PC-3 (cell line): Measurements from ENCODE around the gene TMEM163. TPM values are rescaled to one million over a fixed set of nuclear protein-coding genes. Genes with fewer than 3 reads are reported as not detected.

Source experiments
- ATAC-seq: fragments of 200-7000 bp; cut with Tn5 transposase; 2 replicates; pipeline ENCODE4 v1.9.1; 2020; ENCODE audit warnings: mild to moderate bottlenecking, moderate library complexity
- BruUV-seq: library from RNA; stranded (reverse); fragments of 400-500 nt; replicated peaks from 2 replicates; lab custom pipeline; 2021; lab: Mats Ljungman, UMichigan
- CTCF ChIA-PET: fragments of 300-600 bp; sonication (Branson Sonifier 250); formaldehyde crosslinking; loops from one replicate; lab custom pipeline; 2022; ENCODE audit warnings: antibody characterized with exemption; lab: Charles Lee
- POLR2A ChIA-PET: fragments of 300-600 bp; sonication (Branson Sonifier 250); formaldehyde crosslinking; loops from one replicate; lab custom pipeline; 2022; ENCODE audit warnings: antibody characterized with exemption; ENCODE audit not compliant: unreplicated experiment; lab: Charles Lee
- DNase-seq: peaks from one replicate; pipeline ENCODE4 v3.0.0-alpha.2; 2015
- H2AFZ ChIP-seq: fragments of 300-600 bp; sonication (generic); 2 replicates; pipeline ENCODE4 v1.6.0; 2016; ENCODE audit warnings: antibody characterized with exemption, low read length
- H3F3A ChIP-seq: fragments of 300-600 bp; sonication (generic); one replicate; pipeline ENCODE4 v1.6.0; 2017; ENCODE audit warnings: antibody characterized with exemption, low read length, control low read depth, mild to moderate bottlenecking; ENCODE audit not compliant: unreplicated experiment
- H3K27ac ChIP-seq: fragments of 300-600 bp; sonication (generic); 2 replicates; pipeline ENCODE4 v1.5.1; 2016; ENCODE audit warnings: mild to moderate bottlenecking, low read length
- H3K27me3 ChIP-seq: fragments of 300-600 bp; sonication (generic); 2 replicates; pipeline ENCODE4 v1.6.1; 2016; ENCODE audit warnings: low read length, mixed read lengths
- H3K36me3 ChIP-seq: fragments of 300-600 bp; sonication (generic); 2 replicates; pipeline ENCODE4 v1.6.1; 2016; ENCODE audit warnings: low read depth, mixed run types, low read length, mixed read lengths
- H3K4me1 ChIP-seq: fragments of 300-600 bp; sonication (generic); 2 replicates; pipeline ENCODE4 v1.5.1; 2016; ENCODE audit warnings: low read length; ENCODE audit not compliant: insufficient read depth
- H3K4me2 ChIP-seq: fragments of 300-600 bp; sonication (generic); 2 replicates; pipeline ENCODE4 v1.6.0; 2016; ENCODE audit warnings: low read length
- H3K4me3 ChIP-seq: fragments of 300-600 bp; sonication (generic); 2 replicates; pipeline ENCODE4 v1.5.1; 2016; ENCODE audit warnings: mild to moderate bottlenecking, low read length, mixed read lengths
- H3K79me2 ChIP-seq: fragments of 300-600 bp; sonication (generic); 2 replicates; pipeline ENCODE4 v1.6.1; 2017; ENCODE audit warnings: low read length, mixed read lengths
- H3K9ac ChIP-seq: fragments of 300-600 bp; sonication (generic); 2 replicates; pipeline ENCODE4 v1.6.0; 2016; ENCODE audit warnings: mild to moderate bottlenecking, low read length
- H3K9me2 ChIP-seq: fragments of 300-600 bp; sonication (generic); replicated peaks from 2 replicates; pipeline ENCODE4 v1.6.1; 2016; ENCODE audit warnings: mixed run types, low read length, mixed read lengths
- H3K9me3 ChIP-seq: fragments of 300-600 bp; sonication (generic); 2 replicates; pipeline ENCODE4 v1.6.1; 2016; ENCODE audit warnings: low read length, mixed read lengths
- H4K20me1 ChIP-seq: fragments of 300-600 bp; sonication (generic); 2 replicates; pipeline ENCODE4 v1.6.1; 2016; ENCODE audit warnings: low read length, mixed read lengths
- EZH2 ChIP-seq: fragments of 300-600 bp; sonication (generic); IDR thresholded peaks from one replicate; pipeline ENCODE4 v1.6.1; 2017; ENCODE audit warnings: antibody characterized with exemption, mild to moderate bottlenecking, low read length; ENCODE audit not compliant: unreplicated experiment
- EZH2phosphoT487 ChIP-seq: fragments of 300-600 bp; sonication (generic); IDR thresholded peaks from 2 replicates; pipeline ENCODE4 v1.6.1; 2018; ENCODE audit warnings: mild to moderate bottlenecking, antibody characterized with exemption, low read length, borderline replicate concordance
- intact Hi-C: fragments of 100-400 bp; cut with micrococcal nuclease; formaldehyde crosslinking; loops from 2 replicates; pipeline ENCODE4 v1.9.0; 2023
- total RNA-seq: library from RNA; depleted of rRNA; stranded (reverse); fragments of >200 nt; gene quantifications from 2 replicates; pipeline ENCODE4 v1.2.3, GENCODE V29; 2014
- TF ChIP-seq, protein P1 (sequence below): fragments of 300-600 bp; sonication (generic); conservative IDR thresholded peaks from 2 replicates; pipeline ENCODE4 v1.5.1; 2017; ENCODE audit warnings: antibody characterized with exemption, low read depth, mild to moderate bottlenecking, low read length

TMEM163 gene
- total RNA-seq, 1 experiment from 2014 or later, result 0.47 TPM

DNA sequence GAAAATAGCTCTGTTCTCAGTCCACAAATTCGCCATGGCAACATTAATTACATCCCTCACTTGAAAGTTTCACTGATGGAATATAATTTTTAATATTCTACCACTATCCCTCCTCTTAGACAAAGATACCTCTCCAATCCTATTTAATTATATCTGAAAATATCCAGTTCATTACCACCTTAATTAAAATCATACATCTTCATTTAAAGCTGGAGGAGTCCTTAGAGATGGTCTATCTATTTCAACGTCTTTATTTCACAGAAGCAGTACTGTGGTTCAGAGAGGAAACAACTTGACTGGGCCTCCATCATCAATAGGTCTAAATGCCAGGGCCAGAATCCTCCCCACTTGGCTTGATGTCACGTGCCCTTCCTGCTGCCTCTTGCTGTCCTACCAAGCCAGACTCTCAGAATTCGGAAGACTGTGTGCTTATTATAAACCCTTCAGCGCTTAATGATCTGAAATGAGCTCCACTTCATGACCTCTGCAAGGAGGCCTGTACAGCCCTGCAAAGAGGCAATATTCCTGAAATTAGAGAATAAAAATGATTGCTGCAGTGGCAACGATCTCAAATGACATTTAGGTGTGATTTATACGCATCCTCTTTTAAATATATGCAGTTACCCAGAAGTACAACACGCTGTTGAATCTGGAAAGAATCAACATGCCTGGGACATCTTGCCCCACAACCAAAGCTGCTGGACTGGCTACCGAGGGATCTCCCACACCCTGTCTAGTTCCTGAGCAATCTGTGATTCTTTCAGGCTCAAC lies 146.3 kb downstream of the TMEM163 start:
- no peak overlapping the region for H3K9ac ChIP-seq
- no peaks in the 10 kb centered on the region for H3K36me3 ChIP-seq
- BruUV-seq, result no TSS peak
- no peak overlapping the region for H3K4me3 ChIP-seq
- DNase-seq (no peak), ATAC-seq (no peak)
- TF ChIP-seq EZH2 (no peak), EZH2phosphoT487 (no peak)
- TF ChIP-seq, protein P1, sequence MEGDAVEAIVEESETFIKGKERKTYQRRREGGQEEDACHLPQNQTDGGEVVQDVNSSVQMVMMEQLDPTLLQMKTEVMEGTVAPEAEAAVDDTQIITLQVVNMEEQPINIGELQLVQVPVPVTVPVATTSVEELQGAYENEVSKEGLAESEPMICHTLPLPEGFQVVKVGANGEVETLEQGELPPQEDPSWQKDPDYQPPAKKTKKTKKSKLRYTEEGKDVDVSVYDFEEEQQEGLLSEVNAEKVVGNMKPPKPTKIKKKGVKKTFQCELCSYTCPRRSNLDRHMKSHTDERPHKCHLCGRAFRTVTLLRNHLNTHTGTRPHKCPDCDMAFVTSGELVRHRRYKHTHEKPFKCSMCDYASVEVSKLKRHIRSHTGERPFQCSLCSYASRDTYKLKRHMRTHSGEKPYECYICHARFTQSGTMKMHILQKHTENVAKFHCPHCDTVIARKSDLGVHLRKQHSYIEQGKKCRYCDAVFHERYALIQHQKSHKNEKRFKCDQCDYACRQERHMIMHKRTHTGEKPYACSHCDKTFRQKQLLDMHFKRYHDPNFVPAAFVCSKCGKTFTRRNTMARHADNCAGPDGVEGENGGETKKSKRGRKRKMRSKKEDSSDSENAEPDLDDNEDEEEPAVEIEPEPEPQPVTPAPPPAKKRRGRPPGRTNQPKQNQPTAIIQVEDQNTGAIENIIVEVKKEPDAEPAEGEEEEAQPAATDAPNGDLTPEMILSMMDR, result no peak
- no peak overlapping the region for H3K4me2 ChIP-seq
- intact Hi-C loops, result loop anchor here (10.0 kb wide), 1 partner anchor 322 kb away; no protein-coding TSS in a partner anchor
- H3K9me2 ChIP-seq, result no peaks in the 10 kb centered on the region
- H3K79me2 ChIP-seq, result no peaks in the 10 kb centered on the region
- H4K20me1 ChIP-seq, result no peaks in the 10 kb centered on the region
- H3K4me1 ChIP-seq, result no peaks in the 10 kb centered on the region
- no peak overlapping the region for H2AFZ ChIP-seq
- no peak overlapping the region for H3K27ac ChIP-seq
- no peaks in the 10 kb centered on the region for H3K27me3 ChIP-seq
- H3F3A ChIP-seq, result no peaks in the 10 kb centered on the region
- H3K9me3 ChIP-seq, result no peaks in the 10 kb centered on the region
- CTCF ChIA-PET, result no interaction called here
- POLR2A ChIA-PET, result no interaction called here

DNA sequence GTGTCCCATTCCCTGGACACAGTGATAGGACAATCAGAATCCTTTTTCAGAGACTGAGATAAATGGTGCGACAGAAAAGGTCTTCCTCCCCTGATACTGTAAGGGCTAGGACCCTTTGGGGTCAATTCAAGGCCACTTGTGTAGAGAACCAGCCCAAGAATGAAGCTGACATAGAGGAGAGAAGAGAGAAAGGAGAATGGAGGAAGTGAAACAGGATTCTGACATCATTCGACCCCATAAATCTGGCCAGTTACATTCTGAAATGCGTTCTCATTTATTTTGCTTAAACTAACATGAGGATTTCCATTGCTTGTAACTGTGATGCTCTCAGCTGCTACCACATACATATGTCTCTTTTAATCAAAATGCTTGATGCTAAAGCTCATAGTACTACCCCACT lies 148.1 kb downstream of the TMEM163 start:
- BruUV-seq, result no TSS peak
- CTCF ChIA-PET, result no interaction called here
- no peak for ATAC-seq

More for the DNA sequence above, 148.1 kb downstream of the TMEM163 start:
- DNase-seq, result no peak
- Histone ChIP-seq H3K4me2 (no peak overlapping the region), H3K27ac (no peak overlapping the region), H3K4me1 (no peaks in the 10 kb centered on the region), H3K9me2 (no peaks in the 10 kb centered on the region), H2AFZ (no peak overlapping the region), H3K79me2 (no peaks in the 10 kb centered on the region), H4K20me1 (no peaks in the 10 kb centered on the region), H3K4me3 (no peak overlapping the region), H3K27me3 (no peaks in the 10 kb centered on the region), H3K9me3 (no peaks in the 10 kb centered on the region), H3F3A (no peaks in the 10 kb centered on the region), H3K36me3 (no peaks in the 10 kb centered on the region), H3K9ac (no peak overlapping the region)
- intact Hi-C loops, result loop anchor here (10.0 kb wide), 1 partner anchor 324 kb away; no protein-coding TSS in a partner anchor
- no peak for TF ChIP-seq EZH2phosphoT487
- TF ChIP-seq, protein P1, result no peak
- TF ChIP-seq EZH2, result no peak
- POLR2A ChIA-PET, result no interaction called here
